K562 (cell line): ENCODE data around the gene DAPK3. TPM values are rescaled to one million over a fixed set of nuclear protein-coding genes. Genes with fewer than 3 reads are reported as not detected.
A peak's percentile ranks its signal among the peaks of the same experiment; 100 is the strongest.

Experiments used
- ARID4B ChIP-seq: sonication (generic); formaldehyde crosslinking; IDR thresholded peaks from 2 replicates; pipeline ENCODE4 v1.8.0; 2022; ENCODE audit warnings: mild to moderate bottlenecking, missing genetic modification reagents
- BCL6 ChIP-seq: fragments of 250-450 bp; sonication (Bioruptor Pico); IDR thresholded peaks from 2 replicates; pipeline ENCODE4 v1.4.0; 2020
- CGGBP1 ChIP-seq: fragments of 250-450 bp; sonication (Bioruptor Pico); IDR thresholded peaks from 2 replicates; pipeline ENCODE4 v1.9.0; 2021; ENCODE audit warnings: mild to moderate bottlenecking
- CREB1 ChIP-seq, 2 experiments: sonication (generic) in 1 of 2; formaldehyde crosslinking in 1 of 2; IDR thresholded peaks; 2 replicates each; pipeline versions ENCODE4 v1.6.1 to v1.8.0; 2012 to 2022; ENCODE audit warnings: inconsistent platforms in 1 of 2, mild to moderate bottlenecking in 1 of 2, missing genetic modification reagents in 1 of 2, moderate library complexity in 1 of 2
- E2F3 ChIP-seq: fragments of 250-450 bp; sonication (Bioruptor Pico); IDR thresholded peaks from 2 replicates; pipeline ENCODE4 v1.4.0; 2020; ENCODE audit warnings: mild to moderate bottlenecking
- GATAD2B ChIP-seq: fragments of 450-650 bp; IDR thresholded peaks from 2 replicates; pipeline ENCODE4 v1.6.1; 2017; ENCODE audit warnings: mild to moderate bottlenecking, borderline replicate concordance
- HMGXB4 ChIP-seq: sonication (generic); formaldehyde crosslinking; IDR thresholded peaks from 2 replicates; pipeline ENCODE4 v1.8.1; 2023; ENCODE audit warnings: mild to moderate bottlenecking, missing genetic modification reagents
- ILK ChIP-seq: fragments of 450-650 bp; IDR thresholded peaks from 2 replicates; pipeline ENCODE4 v1.6.1; 2016; ENCODE audit warnings: missing genetic modification characterization, low read depth, mild to moderate bottlenecking, missing compliant biosample characterization, moderate library complexity, borderline replicate concordance
- MYNN ChIP-seq, 2 experiments: sonication (generic); formaldehyde crosslinking in 1 of 2; IDR thresholded peaks; 2 replicates each; pipeline versions ENCODE4 v1.5.0 to v1.6.1; 2016 to 2020; ENCODE audit warnings: antibody characterized with exemption in 1 of 2, missing genetic modification reagents in 1 of 2
- PRPF4 ChIP-seq: fragments of 200-400 bp; formaldehyde crosslinking; IDR thresholded peaks from one replicate; pipeline ENCODE4 v1.6.1; 2017; ENCODE audit warnings: low read length, low read depth, mild to moderate bottlenecking; ENCODE audit not compliant: insufficient read depth, poor library complexity, severe bottlenecking
- PYGO2 ChIP-seq: fragments of 450-650 bp; IDR thresholded peaks from 2 replicates; pipeline ENCODE4 v1.6.1; 2016; ENCODE audit warnings: mild to moderate bottlenecking, missing genetic modification characterization, moderate library complexity, missing compliant biosample characterization
- RBBP5 ChIP-seq: fragments of 200-600 bp; sonication (generic); IDR thresholded peaks from 2 replicates; pipeline ENCODE4 v1.6.1; 2012; ENCODE audit warnings: borderline replicate concordance, mild to moderate bottlenecking, low read length, control low read depth, inconsistent platforms; ENCODE audit not compliant: insufficient read depth, poor library complexity, severe bottlenecking
- SIN3A ChIP-seq, 2 experiments: fragments of 150-350 bp in 1 of 2; IDR thresholded peaks; 2 replicates each; pipeline ENCODE4 v1.6.1; 2011 to 2016; ENCODE audit warnings: borderline replicate concordance in 2 of 2, low read depth in 2 of 2, low read length in 2 of 2, mild to moderate bottlenecking in 2 of 2, moderate library complexity in 2 of 2; ENCODE audit not compliant: control insufficient read depth in 1 of 2
- TRIM25 ChIP-seq: fragments of 450-650 bp; IDR thresholded peaks from 2 replicates; pipeline ENCODE4 v1.7.0; 2016; ENCODE audit warnings: borderline replicate concordance
- ZNF668 ChIP-seq: fragments of 250-450 bp; sonication (Bioruptor Pico); IDR thresholded peaks from 2 replicates; pipeline ENCODE4 v1.8.0; 2022; ENCODE audit warnings: mild to moderate bottlenecking, inconsistent platforms
- polyA plus RNA-seq, 8 experiments: library from polyadenylated mRNA; depleted of rRNA in 4 of 8; stranded (reverse) in 5 of 8; unstranded in 3 of 8; fragments of >200 nt; fragmentation: Nextera tagmentation in 2 of 8; fragmentation: Illumina TruSeq in 1 of 8; extraction: Ambion mirVana in 2 of 8; extraction: Trizol in 1 of 8; gene quantifications; 2 replicates each; pipeline versions ENCODE4 v1.2.1 to v1.2.3, GENCODE V29; 2011 to 2014; ENCODE audit warnings: inconsistent platforms in 1 of 8, missing spikeins in 1 of 8
- total RNA-seq, 7 experiments: library from RNA; depleted of rRNA in 6 of 7; stranded (reverse); fragments of >200 nt in 6 of 7; fragmentation: Illumina TruSeq in 2 of 7; extraction: Trizol in 2 of 7; gene quantifications; 2 replicates each; pipeline versions ENCODE4 v1.2.1 to v1.2.3, GENCODE V29; 2011 to 2021; ENCODE audit warnings: low replicate concordance in 1 of 7

Gene DAPK3
- total and polyA plus RNA-seq, 9 of the 15 experiments (the other 6 are each of a cell fraction or from before 2014, with no cell fraction given): 0.14 to 63.4 (median 25.0) TPM

GRCh38 chr19:3975637-3976087 lies 4.8 kb upstream of the DAPK3 start (continued):
- TF ChIP-seq HMGXB4: no peak
- TF ChIP-seq PYGO2 (tag): no peak
- TF ChIP-seq RBBP5: no peak
- TF ChIP-seq ILK (tag): no peak
- TF ChIP-seq CGGBP1 (CRISPR knock-in tag): 0 out of 2 replicates have a peak, but pooled peaks have one; percentile 19
- no peak for TF ChIP-seq ARID4B (CRISPR knock-in tag)
- no peak for TF ChIP-seq PRPF4
- peak; percentile 73 for TF ChIP-seq MYNN (IDR thresholded peaks at IDR 0.05)
- TF ChIP-seq MYNN (CRISPR knock-in tag; IDR thresholded peaks at IDR 0.05): no peak
- TF ChIP-seq E2F3 (CRISPR knock-in tag): no peak
- TF ChIP-seq GATAD2B: no peak
- peak; percentile 12; the same call in 1 of the 2 replicates for TF ChIP-seq CREB1 (IDR thresholded peaks at IDR 0.05)
- no peak for TF ChIP-seq CREB1 (CRISPR knock-in tag; IDR thresholded peaks at IDR 0.05)
- no peak for TF ChIP-seq ZNF668 (CRISPR knock-in tag)
- no peak for TF ChIP-seq BCL6 (CRISPR knock-in tag)
- TF ChIP-seq SIN3A (IDR thresholded peaks at IDR 0.05; ENCODE audit: borderline replicate concordance in 2 of 2, control insufficient read depth in 1 of 2, low read depth in 2 of 2, low read length in 2 of 2): 0 out of 4 replicates have a peak, but pooled peaks of 1 of the 2 experiments have one; percentile 67
- TF ChIP-seq TRIM25: no peak
